ENCODE data around the gene COMMD2. TPM values are rescaled to one million over a fixed set of nuclear protein-coding genes. Genes with fewer than 3 reads are reported as not detected.

COMMD2 gene
- total RNA-seq, 1 donor from 2014 or later: 31.6 TPM

DNA sequence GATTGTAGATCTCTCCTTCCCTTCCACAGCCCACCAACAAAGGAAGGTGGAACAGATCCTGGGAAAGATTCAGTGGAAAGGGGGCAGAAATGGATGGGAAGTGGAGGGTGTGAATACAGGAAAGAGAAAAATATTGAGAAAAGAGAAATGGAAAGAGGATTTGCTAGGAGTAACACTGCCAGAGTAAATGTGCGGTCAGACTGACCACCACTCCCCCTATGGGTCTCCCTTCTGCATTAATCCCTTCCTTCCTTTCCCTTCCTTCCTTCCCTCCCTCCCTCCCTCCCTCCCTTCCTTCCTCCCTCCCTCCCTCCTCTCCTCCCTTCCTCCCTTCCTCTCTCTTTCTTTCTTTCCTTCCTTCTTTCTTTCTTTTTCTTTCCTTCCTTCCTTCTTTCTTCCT is 12.0 kb upstream of the COMMD2 start:
- no peak for DNase-seq (ENCODE audit: low read depth, low spot score)

DNA sequence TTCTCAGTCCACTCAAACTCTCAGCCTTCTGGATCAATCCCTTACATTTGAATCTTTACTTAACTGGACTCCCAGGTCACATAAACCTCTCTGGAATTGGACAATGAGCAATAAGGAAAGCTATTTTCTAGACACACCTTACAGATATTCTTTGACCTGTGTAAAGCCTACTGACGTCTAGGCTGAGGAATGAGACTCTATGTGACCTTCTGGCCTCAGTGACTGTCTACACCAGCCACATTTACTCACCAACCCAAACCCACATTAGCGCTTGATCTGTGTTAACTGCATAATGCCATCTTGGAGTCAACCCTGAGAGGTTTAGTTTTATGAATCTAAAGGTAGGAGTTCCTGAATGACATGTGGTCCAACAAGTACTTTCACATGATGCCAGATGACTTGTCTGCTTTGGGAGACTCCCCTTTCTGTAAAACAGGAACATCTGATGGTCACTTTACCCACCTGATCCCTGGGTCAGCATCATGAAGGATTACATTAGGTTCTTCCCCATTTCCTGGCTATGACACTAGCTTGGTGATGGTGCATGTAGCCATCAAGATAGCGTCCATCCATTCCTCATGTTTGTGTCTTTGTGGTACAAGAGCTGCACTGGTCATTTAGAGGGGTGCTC is 11.4 kb upstream of the COMMD2 start:
- DNase-seq (ENCODE audit: low read depth, low spot score): no peak

DNA sequence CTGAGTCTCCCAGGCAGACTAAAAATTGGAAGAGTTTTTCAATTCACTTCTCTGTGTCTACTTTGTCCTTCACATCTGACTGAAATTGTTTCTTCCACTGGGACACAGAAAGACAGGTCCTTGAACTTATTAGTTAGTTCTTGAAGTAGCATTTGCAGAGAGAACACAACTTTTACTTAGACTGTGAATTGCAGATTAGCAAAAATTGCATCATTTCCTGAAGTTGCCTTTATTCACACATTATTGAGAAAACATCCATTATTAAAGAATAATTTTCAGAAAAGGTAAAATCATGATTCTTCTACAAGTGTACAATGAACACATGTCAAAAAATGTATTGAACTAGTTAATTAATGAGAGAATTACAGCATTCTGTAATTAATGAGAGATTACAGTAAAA is 1.4 kb upstream of the COMMD2 start:
- DNase-seq (ENCODE audit: low read depth, low spot score): no peak

GRCh38 chr3:149752788-149753136 is 473 bp upstream of the COMMD2 start:
- no peak for DNase-seq (ENCODE audit: low read depth, low spot score)

DNA sequence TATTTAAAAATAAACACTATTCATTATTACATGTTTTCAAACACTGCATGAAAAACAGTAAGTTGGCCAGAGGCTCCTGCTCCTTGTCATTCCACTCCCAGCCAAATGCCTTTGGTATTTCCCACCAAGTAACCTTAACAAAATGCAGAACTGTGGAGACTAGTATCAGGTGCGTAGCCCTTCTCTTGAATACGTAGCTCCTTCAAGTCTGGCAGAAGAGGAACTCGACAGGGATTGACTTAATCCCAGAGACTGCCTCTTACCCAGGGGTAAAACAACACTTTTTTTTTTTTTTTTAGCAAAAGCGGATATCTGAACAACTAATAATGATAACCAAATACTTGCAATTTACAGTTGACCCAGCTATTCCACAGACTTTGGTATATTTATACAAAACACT is 738 bp downstream of the COMMD2 start:
- DNase-seq (ENCODE audit: low read depth, low spot score): no peak

GRCh38 chr3:149744606-149745005 is 7.7 kb downstream of the COMMD2 start:
- no peak for DNase-seq (ENCODE audit: low read depth, low spot score)

GRCh38 chr3:149744151-149744550 is 8.1 kb downstream of the COMMD2 start:
- no peak for DNase-seq (ENCODE audit: low read depth, low spot score)

GRCh38 chr3:149739396-149739795 is 12.9 kb downstream of the COMMD2 start:
- DNase-seq (ENCODE audit: low read depth, low spot score): no peak

DNA sequence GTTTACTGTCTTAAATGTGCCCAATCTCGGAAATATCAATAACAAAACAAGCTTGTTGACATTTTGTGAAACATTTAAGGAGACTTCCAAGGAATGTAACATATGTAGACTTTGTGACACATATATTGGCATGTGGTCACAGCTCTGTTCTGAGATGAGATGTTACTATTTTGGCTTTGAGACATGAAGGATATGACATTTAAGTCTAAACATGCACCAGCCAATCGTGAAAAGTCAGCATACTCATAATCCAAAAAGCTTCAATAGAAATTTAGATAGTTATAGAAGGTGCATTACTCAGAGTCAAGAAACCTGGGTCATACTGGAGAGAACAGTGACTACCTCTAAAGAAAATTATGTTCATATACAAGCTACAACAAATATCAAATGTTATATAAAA is 13.4 kb downstream of the COMMD2 start:
- DNase-seq (ENCODE audit: low read depth, low spot score): no peak

GRCh38 chr3:149736953-149737205 is 15.4 kb downstream of the COMMD2 start:
- no peak for DNase-seq (ENCODE audit: low read depth, low spot score)

DNA sequence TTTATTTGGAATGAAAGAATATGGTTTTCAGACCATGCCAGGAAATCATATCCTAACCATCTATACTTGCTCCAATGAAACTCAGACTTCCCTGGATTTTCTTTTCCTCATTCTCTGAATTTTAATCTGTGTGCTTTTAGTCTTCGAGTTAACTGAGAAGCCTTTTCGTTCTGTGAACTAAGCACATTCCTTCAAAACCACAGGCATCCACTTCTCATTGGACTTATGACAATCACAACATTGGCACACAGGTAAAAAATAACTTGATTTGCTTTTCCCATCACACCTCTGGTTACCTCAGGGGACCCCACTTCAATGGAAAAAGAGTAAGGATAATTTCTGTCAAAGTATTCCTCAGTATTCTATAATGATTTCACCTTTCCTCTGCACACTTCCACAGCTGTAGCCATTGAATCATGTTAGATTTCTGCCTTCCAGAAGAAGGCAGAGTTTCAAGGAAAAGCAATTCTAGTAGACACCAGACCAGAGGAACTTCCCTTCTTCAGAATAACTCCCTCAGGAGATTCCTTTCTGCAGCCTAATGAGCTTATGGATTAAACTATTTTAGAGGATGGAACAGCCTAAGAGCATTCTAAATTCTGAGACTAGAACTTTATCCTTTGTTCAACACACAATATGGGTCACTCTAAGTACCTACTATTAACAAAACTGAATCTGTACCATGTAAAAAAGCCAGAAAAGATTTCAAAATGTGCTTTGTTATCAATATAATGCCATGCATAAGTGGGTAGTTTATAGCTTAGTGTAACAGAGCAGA is 15.9 kb downstream of the COMMD2 start:
- DNase-seq (ENCODE audit: low read depth, low spot score): no peak

DNA sequence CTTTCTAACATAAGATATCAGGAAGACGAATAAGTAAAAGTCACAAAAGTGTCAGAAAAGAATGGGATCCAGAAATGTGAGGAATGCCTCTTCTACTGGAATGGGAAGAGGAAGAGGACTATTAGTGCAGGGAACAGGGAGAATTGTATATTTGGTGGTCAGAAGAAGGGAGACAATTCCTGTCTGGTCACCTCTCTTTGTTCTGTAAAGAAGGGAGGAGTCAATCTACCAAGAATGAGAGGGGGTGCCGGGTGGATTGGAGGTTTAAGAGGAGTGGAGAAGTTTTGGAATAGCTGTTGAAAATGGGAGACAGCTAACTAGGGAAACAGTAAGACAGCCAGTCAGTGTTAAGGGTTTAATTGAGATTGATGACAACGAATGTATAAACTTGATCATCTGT is 20.1 kb downstream of the COMMD2 start:
- DNase-seq (ENCODE audit: low read depth, low spot score): no peak

GRCh38 chr3:149727656-149728055 is 24.6 kb downstream of the COMMD2 start:
- DNase-seq (ENCODE audit: low read depth, low spot score): no peak

DNA sequence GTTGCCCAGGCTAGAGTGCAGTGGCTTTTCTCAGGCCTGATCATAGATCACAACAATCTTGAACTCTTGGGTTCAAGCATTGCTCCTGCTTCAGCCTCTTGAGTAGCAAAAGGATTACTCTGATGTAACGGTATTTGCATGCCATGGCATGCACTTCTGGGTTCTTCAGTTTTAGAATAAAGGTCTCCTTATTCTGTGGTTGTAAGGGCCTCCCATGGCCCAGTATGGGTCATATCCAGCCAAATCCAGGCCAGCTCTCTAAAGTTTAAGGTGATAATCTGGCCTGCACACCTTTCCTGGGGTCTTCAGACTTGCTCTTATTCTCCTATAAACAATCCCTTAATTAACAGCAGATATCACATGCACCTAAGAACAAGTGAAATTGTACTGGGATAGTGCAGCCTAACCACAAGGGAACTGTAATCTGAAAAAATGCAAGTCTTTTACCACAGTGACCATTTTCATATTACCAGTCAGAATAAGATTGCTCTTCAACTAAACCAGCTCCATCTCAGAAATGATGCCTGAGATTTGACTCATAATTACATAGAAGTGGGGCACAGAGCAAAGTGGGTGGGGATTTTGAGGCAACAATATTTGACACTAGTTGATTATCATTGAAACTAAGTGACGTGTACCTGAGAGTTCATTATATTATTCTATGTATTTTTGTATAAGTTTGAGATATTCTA is 25.4 kb downstream of the COMMD2 start:
- no peak for DNase-seq (ENCODE audit: low read depth, low spot score)

DNA sequence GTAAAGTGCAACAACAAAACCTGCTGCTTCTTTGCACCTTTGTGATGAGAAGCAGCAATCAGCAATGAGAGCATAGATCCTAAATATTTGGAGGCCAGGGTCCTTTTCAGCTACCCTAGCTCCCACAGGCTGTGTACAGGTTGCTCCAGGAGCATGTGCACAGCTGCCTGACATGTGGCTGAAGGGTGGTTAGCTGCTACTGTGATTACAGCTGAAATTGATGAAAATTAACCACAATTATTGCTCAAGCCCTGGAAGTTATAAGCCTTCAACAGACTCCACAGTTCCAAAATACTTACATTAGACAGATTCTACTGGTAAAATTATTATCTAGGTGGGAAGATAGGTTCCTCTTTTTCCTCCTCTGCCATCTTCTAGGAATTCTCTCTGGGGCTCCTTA is 28.5 kb downstream of the COMMD2 start:
- no peak for DNase-seq (ENCODE audit: low read depth, low spot score)

- DNase-seq (ENCODE audit: low read depth, low spot score): no peak
These were observed 31.4 kb downstream of the COMMD2 start for GRCh38 chr3:149720918-149721317.

DNA sequence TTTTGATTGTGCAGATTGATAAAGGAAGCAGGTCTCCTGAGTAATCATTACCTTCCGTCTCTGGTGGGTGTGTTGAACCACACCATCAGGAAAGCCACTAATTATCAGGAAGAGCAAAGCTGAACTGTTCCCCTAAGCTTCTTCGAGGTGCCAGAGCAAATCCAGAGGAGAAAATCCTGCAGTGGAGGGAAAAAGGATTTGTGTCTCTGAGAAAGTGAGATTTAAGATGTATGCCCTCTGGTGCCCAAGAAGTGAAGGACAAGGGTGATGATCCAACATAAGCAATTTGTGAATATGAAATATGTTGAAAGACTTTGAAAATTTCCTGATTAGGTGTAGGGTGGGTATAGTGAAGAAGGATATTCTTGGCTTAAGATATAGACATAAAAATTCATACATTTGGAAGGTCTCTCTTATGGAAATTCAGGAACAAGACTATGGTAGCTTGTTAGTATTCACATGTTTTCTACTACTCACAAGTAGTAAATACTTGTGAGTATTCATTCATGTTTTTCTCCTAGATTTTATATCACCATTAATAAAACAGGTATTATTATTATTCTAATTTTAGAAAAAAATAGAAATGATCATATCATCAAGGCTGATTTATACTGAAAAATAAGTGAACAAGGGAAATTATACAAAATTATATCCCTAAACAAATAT is 34.8 kb downstream of the COMMD2 start:
- DNase-seq (ENCODE audit: low read depth, low spot score): peak; percentile 60

- DNase-seq (ENCODE audit: low read depth, low spot score): no peak
These were observed 35.3 kb downstream of the COMMD2 start for GRCh38 chr3:149716984-149717383.

- no peak for DNase-seq (ENCODE audit: low read depth, low spot score)
These were observed 37.0 kb downstream of the COMMD2 start for GRCh38 chr3:149715247-149715646.

- no peak for DNase-seq (ENCODE audit: low read depth, low spot score)
These were observed 38.3 kb downstream of the COMMD2 start for GRCh38 chr3:149713730-149714654.

- no peak for DNase-seq (ENCODE audit: low read depth, low spot score)
These were observed 45.4 kb downstream of the COMMD2 start for GRCh38 chr3:149706905-149707304.
